GM20431 (cell line): ENCODE data around the gene DERL3.

Source experiments
- in situ Hi-C: fragments of 300-500 bp; cut with MseI, MboI; formaldehyde crosslinking; loops from one replicate; pipeline ENCODE4 v1.15.0; 2020; ENCODE audit warnings: low sequenced_read_pairs; ENCODE audit not compliant: unreplicated experiment

The DERL3 gene

DNA sequence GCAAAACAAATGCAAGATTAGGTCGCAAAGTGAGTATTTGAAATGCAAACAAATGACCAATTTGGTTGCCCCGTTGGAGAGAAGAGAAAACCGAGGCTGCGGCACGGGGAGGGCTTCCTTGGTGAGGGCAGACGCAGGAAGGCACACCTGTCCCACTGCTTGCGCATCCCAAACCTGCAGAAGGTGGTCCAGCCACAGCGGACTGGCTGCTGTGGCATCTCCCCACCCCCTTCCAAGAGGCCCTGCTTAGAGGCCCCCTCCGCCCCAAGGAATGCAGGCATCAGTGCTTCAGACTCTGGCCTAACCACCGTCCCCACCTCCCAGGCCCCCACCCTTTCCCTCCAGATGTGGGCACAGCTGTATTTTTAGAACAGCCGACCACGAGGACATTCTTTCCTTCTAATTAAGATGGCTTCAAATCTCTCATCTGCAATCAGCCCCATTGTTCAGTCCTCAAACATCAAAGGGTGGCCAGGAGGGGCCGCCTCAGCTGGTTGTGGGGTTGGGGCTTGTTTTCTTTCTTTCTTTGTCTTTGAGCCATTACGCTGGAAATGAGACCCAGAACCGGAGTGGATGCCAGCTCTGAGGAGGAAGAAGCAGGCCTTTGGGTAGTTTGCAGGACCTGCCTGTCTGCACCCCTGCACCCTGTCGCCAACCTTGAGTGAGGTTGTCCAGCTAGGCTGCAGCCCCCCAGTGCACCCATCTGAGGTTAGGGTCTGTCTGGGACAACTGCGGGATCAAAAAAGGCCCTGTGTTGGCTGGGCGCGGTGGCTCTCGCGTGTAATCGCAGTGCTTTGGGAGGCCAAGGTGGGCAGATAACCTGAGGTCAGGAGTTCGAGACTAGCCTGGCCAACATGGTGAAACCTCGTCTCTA lies 9.4 kb upstream of the DERL3 start:
- in situ Hi-C loops: no loop called here

DNA sequence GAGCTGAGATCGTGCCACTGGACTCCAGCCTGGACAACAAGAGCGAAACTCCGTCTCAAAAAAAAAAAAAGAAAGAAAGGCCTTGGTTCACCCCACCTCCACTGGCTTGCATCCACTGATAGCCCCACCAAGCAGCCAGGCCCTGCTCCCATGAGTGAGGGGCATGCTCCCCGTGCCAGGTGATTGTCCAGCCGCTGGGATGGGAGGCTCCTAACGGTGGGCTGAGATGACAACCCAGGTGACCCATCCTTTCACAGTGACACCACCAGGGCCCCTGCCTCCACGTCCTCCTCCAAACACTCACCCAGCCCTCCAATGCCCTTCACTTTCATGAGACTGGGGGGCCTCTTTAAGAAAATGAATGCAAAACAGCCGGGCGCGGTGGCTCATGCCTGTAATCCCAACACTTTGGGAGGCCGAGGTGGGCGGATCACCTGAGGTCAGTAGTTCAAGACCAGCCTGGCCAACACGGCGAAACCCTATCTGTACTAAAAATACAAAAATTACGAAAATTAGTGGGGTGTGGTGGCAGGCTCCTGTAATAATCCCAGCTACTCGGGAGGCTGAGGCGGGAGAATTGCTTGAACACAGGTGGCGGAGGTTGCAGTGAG lies 8.6 kb upstream of the DERL3 start:
- in situ Hi-C loops: no loop called here

DNA sequence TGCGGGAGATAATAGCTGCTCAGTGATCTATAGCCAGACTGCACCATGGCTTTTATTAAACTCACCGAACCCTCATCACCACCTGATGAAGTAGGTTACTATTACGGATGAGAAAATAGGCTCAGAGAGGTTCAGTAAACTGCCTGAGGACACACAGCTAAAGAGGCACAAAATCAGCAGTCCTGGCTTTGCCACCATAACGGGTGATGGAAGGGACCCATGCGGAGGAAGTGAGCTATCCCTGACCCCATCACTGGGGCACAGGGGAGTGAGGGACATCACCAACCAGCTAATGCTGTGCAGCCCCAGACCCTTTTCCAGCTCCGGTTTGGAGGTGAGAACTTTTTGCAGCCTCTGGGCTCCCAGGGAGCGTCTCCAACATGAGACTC lies 7.3 kb upstream of the DERL3 start:
- in situ Hi-C loops: no loop called here

DNA sequence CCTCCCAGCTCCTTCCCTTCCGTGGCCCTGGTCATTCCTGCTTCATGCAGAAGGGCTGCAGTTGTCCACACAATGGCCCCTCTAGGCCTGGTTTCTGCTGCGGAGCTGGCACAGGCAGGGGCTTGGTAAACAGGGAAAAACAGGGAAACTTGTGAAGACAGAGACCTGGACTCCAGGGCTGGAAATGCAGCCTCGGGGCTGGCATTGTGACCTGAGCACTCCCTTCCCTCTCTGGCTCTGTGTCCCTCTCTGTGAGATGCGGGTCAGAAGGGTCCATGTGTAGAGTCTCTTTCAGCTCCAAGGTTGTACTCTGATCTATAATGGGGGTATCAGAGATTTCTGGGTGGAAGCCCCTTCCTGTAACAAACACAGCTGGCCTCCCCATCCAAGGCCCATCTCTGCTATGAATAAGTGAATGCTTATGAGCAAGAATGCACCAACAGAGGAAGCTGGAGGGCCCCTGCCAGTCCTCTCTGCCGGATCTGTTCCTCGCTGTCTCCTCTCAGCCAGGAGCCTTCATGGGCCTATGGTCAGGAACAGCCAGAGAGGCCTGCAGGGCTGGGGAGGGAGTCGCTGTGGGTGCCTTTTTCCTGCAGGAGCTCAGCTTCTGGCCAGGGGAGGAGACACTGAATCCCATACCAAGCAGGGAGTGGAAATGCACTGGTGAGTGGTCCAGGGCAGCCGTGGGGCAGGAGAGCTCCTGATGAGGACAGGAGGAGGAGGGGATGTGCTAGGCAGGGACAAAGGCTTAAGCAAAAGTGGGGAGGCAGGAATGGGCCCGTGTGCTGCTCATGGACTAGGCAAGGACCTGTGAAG lies 6.7 kb upstream of the DERL3 start:
- in situ Hi-C loops: no loop called here

DNA sequence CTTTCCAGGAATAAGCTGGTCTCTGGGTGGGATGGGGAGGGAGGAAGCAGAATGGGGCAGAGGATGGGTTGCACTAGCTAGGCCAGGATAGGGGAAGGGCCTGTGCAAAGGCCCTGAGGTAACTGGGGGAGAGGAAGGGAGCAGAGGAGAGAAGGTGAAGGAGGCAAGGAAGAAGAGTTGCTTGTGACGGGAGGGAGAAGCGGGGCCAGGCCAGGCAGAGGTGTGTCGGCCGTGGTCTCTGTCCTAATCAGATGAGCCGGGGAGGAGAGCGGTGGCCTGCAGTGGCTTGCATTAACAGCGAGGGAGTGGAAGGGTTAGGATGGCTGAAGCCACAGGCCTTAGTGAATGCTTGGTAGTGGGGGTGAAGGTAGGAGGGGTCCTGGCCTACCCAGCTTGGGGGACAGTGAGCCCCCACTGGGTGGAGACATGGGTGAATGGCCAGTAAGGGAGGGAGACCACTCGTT lies 6.0 kb upstream of the DERL3 start:
- in situ Hi-C loops: no loop called here

DNA sequence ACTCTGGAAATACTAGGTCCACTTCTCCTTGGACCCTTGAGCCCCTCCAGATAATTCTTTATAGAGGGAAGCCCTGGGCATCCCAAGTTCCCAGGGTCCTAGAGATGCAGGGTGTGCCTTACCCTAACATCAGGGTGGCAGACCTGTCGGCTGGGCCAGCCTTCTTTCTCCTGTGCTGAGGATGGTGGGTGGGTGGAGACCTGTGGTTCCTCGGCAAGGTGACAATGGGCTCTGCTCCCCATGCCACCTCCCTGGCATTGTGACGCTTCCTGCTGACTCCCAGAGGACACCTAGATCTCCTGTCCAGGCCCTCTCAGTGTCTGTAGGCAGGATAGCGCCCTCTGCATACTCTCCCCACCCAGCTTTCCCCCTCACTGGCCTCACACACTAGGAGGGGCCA lies 3.8 kb upstream of the DERL3 start:
- in situ Hi-C loops: no loop called here

- in situ Hi-C loops: no loop called here
Observed at GRCh38 chr22:23841736-23842445, 3.1 kb upstream of the DERL3 start.

GRCh38 chr22:23841292-23841691 lies 2.5 kb upstream of the DERL3 start:
- in situ Hi-C loops: no loop called here

GRCh38 chr22:23840026-23840425 lies 1.2 kb upstream of the DERL3 start:
- in situ Hi-C loops: no loop called here

- in situ Hi-C loops: no loop called here
Observed at GRCh38 chr22:23837911-23838680, 710 bp downstream of the DERL3 start.

DNA sequence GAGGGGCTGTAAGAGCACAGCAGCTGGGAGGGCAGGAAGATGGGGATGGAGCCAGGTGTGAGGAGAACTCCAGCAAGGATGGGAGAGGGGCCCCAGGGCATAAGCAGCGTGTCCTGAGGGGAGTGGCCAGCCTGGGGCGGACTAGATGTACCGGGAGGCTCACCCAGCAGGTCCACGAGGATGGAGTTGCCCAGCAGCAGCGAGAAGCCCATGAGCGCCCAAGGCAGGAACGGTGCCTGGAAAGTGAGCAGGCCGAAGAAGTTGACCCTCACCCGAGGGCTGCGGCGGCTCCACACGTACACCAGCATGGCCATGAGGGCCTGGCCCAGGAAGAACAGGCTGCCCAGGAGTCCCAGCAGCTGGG lies 1.3 kb downstream of the DERL3 start:
- in situ Hi-C loops: no loop called here

- in situ Hi-C loops: no loop called here
Observed at GRCh38 chr22:23836692-23837495, 1.9 kb downstream of the DERL3 start.

DNA sequence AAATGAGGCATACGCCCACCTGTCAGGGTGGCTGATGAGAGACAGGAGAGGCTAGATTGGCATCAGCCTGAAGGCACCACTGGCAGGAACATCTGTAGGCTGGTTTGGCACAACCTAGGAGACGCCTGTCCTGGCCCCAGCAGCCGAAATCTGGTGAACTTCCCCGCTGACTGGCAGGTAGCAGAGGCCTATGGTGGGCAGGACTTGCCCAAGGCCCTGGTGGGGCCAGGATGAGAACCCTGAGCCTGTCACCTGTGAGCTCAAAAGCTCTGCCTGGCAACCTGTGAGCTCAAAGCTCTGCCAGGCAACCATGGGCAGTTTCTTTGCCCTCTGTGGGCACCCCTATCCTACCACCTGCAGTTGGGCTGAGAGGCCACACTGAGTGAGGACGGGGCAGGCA lies 2.5 kb downstream of the DERL3 start:
- in situ Hi-C loops: no loop called here

DNA sequence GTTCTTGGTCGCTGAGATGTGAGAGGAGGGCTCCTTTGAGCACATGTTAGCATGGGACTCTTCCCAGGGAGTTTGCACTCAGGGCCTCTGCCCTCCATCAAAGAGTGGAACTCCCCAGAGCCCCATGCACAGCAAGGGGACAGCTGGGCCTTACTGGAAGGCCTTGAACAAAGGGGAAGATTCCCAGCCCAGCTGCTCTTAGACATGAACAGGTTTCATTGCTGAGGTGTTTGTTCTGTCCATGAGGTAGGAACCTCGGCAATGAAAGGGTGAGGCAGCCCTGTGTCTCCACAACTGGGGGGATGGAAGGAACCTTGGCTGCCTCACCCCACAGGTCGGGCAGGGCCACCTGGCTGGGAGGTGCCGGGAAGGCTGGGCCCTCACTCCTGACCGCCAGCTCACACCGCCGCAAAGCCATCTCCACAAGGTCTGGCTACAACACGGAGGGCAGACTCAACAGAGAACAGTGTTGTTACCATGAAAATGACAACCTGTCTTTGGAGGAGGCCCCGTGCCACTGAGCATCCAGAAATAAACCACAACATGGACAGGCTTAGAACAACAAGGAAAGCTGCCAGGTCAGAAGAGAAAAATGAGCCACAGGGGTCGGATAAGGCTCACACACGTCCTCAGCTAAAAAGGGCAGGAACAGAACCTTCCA lies 3.2 kb downstream of the DERL3 start:
- in situ Hi-C loops: no loop called here

- in situ Hi-C loops: no loop called here
Observed at GRCh38 chr22:23834793-23835483, 3.9 kb downstream of the DERL3 start.

DNA sequence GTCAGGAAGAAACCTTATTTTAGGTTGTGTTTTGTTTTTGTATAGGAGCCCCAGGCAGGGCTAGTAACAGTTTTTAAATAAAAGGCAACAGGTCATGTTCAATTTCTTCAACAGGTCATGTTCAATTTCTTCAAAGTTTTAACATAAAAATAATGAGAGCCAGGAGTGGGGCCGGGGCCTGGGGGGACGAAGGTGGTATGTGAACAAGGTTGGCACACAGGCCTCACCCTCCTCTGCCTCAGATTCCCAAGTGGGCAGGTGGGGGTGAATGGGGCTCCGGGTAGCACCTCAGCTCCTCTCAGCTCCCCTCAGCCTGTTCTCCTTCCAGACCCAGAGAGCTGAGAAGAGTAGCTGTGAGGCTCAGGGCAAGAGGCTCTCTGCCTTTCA lies 4.4 kb downstream of the DERL3 start:
- in situ Hi-C loops: no loop called here

DNA sequence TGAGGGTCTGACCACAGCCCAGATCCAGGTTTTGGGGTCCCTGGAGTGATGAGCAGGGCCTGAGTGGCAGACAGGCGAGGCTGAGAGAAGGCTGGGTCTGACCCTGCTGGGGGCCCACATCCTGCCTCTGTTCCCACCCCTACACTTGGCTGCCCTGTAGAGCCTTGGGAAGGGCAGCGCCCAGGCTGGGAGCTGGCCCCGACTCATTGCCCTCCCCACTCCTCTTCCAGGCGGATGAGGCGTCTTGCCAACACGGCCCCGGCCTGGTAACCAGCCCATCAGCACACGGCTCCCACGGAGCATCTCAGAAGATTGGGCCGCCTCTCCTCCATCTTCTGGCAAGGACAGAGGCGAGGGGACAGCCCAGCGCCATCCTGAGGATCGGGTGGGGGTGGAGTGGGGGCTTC lies 4.9 kb downstream of the DERL3 start:
- in situ Hi-C loops: no loop called here
